Measurements from ENCODE around the gene C3orf49. TPM values are rescaled to one million over a fixed set of nuclear protein-coding genes. Genes with fewer than 3 reads are reported as not detected.
A peak's percentile ranks its signal among the peaks of the same experiment; 100 is the strongest.

Gene C3orf49
- polyA plus RNA-seq, 1 of the 3 experiments (the other 2 are of a cell fraction): not detected

GRCh38 chr3:63864008-63864964 is 45.2 kb downstream of the C3orf49 start:
- CTCF ChIA-PET: interaction anchor here (1.4 to 1.5 kb wide), 2 partner anchors 46 to 515 kb away, joined by 3 read pairs; partner anchors contain the start of gene C3orf49
- H2AFZ ChIP-seq (ENCODE audit: low read depth): peak overlapping the region; percentile 65; the same call in 1 of the 2 replicates
- POLR2A ChIA-PET: interaction anchor here (0.6 kb wide), 1 partner anchor 521 kb away, joined by 3 read pairs; no protein-coding TSS in a partner anchor

GRCh38 chr3:63864965-63865327 is 45.8 kb downstream of the C3orf49 start:
- 16% methylated on average over 3 of the region's 3 CpGs for WGBS (ENCODE audit: low lambda C conversion rate)
- Histone ChIP-seq H3K4me1 (ENCODE audit: control insufficient read depth in 1 of 2, insufficient read depth in 2 of 2, low read depth in 1 of 2, low read length in 1 of 2) (peaks cover 6% of the 10 kb centered on the region in 2 experiments; a peak in 2 of 4 replicates), H3K9me2 (no peaks in the 10 kb centered on the region), H3F3A (replicated peaks; ENCODE audit: insufficient read depth) (no peaks in the 10 kb centered on the region), H3K79me2 (ENCODE audit: insufficient read depth) (peaks cover 91% of the 10 kb centered on the region), H3K36me3 (replicated peaks in 1 of 2; ENCODE audit: control insufficient read depth in 1 of 2, insufficient read depth in 2 of 2, low read length in 1 of 2) (peaks cover 0 to 14% of the 10 kb centered on the region in 2 experiments), H3K27me3 (ENCODE audit: insufficient read depth) (no peaks in the 10 kb centered on the region), H3K4me2 (peak overlapping the region; percentile 87), H4K20me1 (ENCODE audit: insufficient read depth) (no peaks in the 10 kb centered on the region), H3K9ac (peak overlapping the region; percentile 89), H3K4me3 (ENCODE audit: low read depth in 2 of 2, low read length in 1 of 2) (peak overlapping the region; percentile 85 to 89), H3K27ac (ENCODE audit: low read depth in 2 of 2, low read length in 1 of 2) (peak overlapping the region in 1 of 2 experiments; percentile 51; a peak in 1 of 4 replicates), H3K9me3 (no peaks in the 10 kb centered on the region), H2AFZ (ENCODE audit: low read depth) (0 out of 2 replicates have a peak overlapping the region, but pooled peaks have one; percentile 47)
- POLR2A ChIA-PET: no interaction called here
- CTCF ChIA-PET: no interaction called here
- no peak for DNase-seq
- TF ChIP-seq PBX3 (IDR thresholded peaks at IDR 0.05) (no peak), USF2 (IDR thresholded peaks at IDR 0.05; ENCODE audit: borderline replicate concordance, low read depth, low read length) (no peak), SMC3 (IDR thresholded peaks at IDR 0.05; ENCODE audit: low read depth, low read length) (no peak), SIN3A (IDR thresholded peaks at IDR 0.05; ENCODE audit: borderline replicate concordance, low read depth, low read length) (no peak), FOXM1 (IDR thresholded peaks at IDR 0.05; ENCODE audit: low read depth) (no peak)

More at GRCh38 chr3:63864008-63864964, 45.2 kb downstream of the C3orf49 start:
- H3K9me3 ChIP-seq: no peaks in the 10 kb centered on the region
- TF ChIP-seq SIN3A (IDR thresholded peaks at IDR 0.05; ENCODE audit: borderline replicate concordance, low read depth, low read length) (peak; percentile 9; the same call in 1 of the 2 replicates), FOXM1 (IDR thresholded peaks at IDR 0.05; ENCODE audit: low read depth) (0 out of 2 replicates have a peak, but pooled peaks have one; percentile 24), ZBTB33 (IDR thresholded peaks at IDR 0.05; ENCODE audit: borderline replicate concordance, low read depth) (no peak), FOSL2 (IDR thresholded peaks at IDR 0.05; ENCODE audit: borderline replicate concordance, low read depth) (no peak), IRF3 (IDR thresholded peaks at IDR 0.05; ENCODE audit: low read depth, low read length) (no peak), JUND (IDR thresholded peaks at IDR 0.05) (no peak), GABPA (IDR thresholded peaks at IDR 0.05; ENCODE audit: low read depth) (peak; percentile 24; the same call in 1 of the 2 replicates), RCOR1 (IDR thresholded peaks at IDR 0.05; ENCODE audit: low read length) (no peak), MXI1 (IDR thresholded peaks at IDR 0.05; ENCODE audit: low read depth, low read length) (0 out of 2 replicates have a peak, but pooled peaks have one; percentile 40)
- no peaks in the 10 kb centered on the region for H4K20me1 ChIP-seq (ENCODE audit: insufficient read depth)
- H3K36me3 ChIP-seq (replicated peaks in 1 of 2; ENCODE audit: control insufficient read depth in 1 of 2, insufficient read depth in 2 of 2, low read length in 1 of 2): peaks cover 0 to 14% of the 10 kb centered on the region in 2 experiments
- H3K4me3 ChIP-seq (ENCODE audit: low read depth in 2 of 2, low read length in 1 of 2): peak overlapping the region; percentile 85 to 89
- H3K9me2 ChIP-seq: no peaks in the 10 kb centered on the region
- H3K27me3 ChIP-seq (ENCODE audit: insufficient read depth): no peaks in the 10 kb centered on the region
- peak overlapping the region; percentile 89 for H3K9ac ChIP-seq
- H3K79me2 ChIP-seq (ENCODE audit: insufficient read depth): peaks cover 90% of the 10 kb centered on the region
- H3K27ac ChIP-seq (ENCODE audit: low read depth in 2 of 2, low read length in 1 of 2): peak overlapping the region; percentile 51 to 78; a peak in 3 of 4 replicates
- WGBS (ENCODE audit: low lambda C conversion rate): 2% methylated on average over 25 of the region's 93 CpGs
- peaks cover 6% of the 10 kb centered on the region in 2 experiments; a peak in 2 of 4 replicates for H3K4me1 ChIP-seq (ENCODE audit: control insufficient read depth in 1 of 2, insufficient read depth in 2 of 2, low read depth in 1 of 2, low read length in 1 of 2)
- peak; percentile 85 for DNase-seq
- H3K4me2 ChIP-seq: peak overlapping the region; percentile 87
- H3F3A ChIP-seq (replicated peaks; ENCODE audit: insufficient read depth): no peaks in the 10 kb centered on the region

Measured in SK-N-SH (cell line).